ENCODE measurements around the gene SLC26A5. TPM values are rescaled to one million over a fixed set of nuclear protein-coding genes. Genes with fewer than 3 reads are reported as not detected.
A peak's percentile ranks its signal among the peaks of the same experiment; 100 is the strongest.
"Not testable (repeated sequence)": the region's sequence is repeated elsewhere in the genome, so short reads cannot be mapped to it uniquely, and the experiment has no call there.

Gene SLC26A5
- not detected for total RNA-seq (2013)
- polyA plus RNA-seq (not detected), polyA minus RNA-seq (not detected in 2 replicates), total RNA-seq (0 to 3.9 (median 0.08) reads per million in 11 experiments)

- Histone ChIP-seq H3K9me3 (replicated peaks in 1 of 2; ENCODE audit: control insufficient read depth in 1 of 2, insufficient read depth in 1 of 2, low read length in 2 of 2) (peaks cover 0 to 22% of the 10 kb centered on the region in 2 donors), H3K79me2 (ENCODE audit: insufficient read depth, low read length) (no peaks in the 10 kb centered on the region), H2AFZ (ENCODE audit: insufficient read depth, low read depth, low read length, poor library complexity, severe bottlenecking) (peak within 1 kb of the TSS; percentile 57), H3K4me1 (ENCODE audit: control insufficient read depth in 1 of 2, insufficient read depth in 2 of 2, low read length in 2 of 2) (peaks cover 10 to 14% of the 10 kb centered on the region in 2 donors), H3K4me3 (replicated peaks in 1 of 3; ENCODE audit: low read depth in 2 of 3, low read length in 3 of 3) (peak within 1 kb of the TSS in 1 of 3 experiments; percentile 60), H4K20me1 (ENCODE audit: insufficient read depth, low read length) (no peaks in the 10 kb centered on the region), H3K36me3 (replicated peaks in 1 of 2; ENCODE audit: control insufficient read depth in 1 of 2, insufficient read depth in 2 of 2, low read length in 2 of 2) (no peaks in the 10 kb centered on the region), H3K4me2 (replicated peaks; ENCODE audit: extremely low read depth, low read length, poor library complexity, severe bottlenecking) (peak within 1 kb of the TSS; percentile 60), H3K27ac (ENCODE audit: low read depth in 1 of 2, low read length in 2 of 2) (no peak within 1 kb of the TSS), H3K27me3 (ENCODE audit: control insufficient read depth in 2 of 2, insufficient read depth in 2 of 2, low read length in 2 of 2) (peaks cover 59 to 60% of the 10 kb centered on the region in 2 donors), H3K9ac (ENCODE audit: insufficient read depth, low read length, poor library complexity, severe bottlenecking) (peak within 1 kb of the TSS; percentile 21)
- Mint-ChIP-seq H3K4me3 (peak within 1 kb of the TSS; percentile 73 to 92), H3K36me3 (peaks cover 0 to 3% of the 10 kb centered on the region in 2 donors), H3K27ac (peak within 1 kb of the TSS in 1 of 7 donors; percentile 11), H3K9me3 (peaks cover under 1 to 12% (median 3%) of the 10 kb centered on the region in 7 donors), H3K4me1 (peaks cover 13% of the 10 kb centered on the region), H3K27me3 (ENCODE audit: low read depth in 3 of 3) (peaks cover 57 to 72% (median 64%) of the 10 kb centered on the region in 3 donors)
- TF ChIP-seq CTCF (IDR thresholded peaks at IDR 0.05): no peak
- DNase-seq: no peak
- 2% methylated on average over 52 of the region's 54 CpGs for WGBS (ENCODE audit: insufficient coverage)
- intact Hi-C loops (cut with micrococcal nuclease): no loop called here
Observed at GRCh38 chr7:103446049-103446520, at the start of gene SLC26A5. TSS of gene SLC26A5 (minus strand) at chr7:103446207. CDS start at chr7:103421514, 24,693 bp downstream.

DNA sequence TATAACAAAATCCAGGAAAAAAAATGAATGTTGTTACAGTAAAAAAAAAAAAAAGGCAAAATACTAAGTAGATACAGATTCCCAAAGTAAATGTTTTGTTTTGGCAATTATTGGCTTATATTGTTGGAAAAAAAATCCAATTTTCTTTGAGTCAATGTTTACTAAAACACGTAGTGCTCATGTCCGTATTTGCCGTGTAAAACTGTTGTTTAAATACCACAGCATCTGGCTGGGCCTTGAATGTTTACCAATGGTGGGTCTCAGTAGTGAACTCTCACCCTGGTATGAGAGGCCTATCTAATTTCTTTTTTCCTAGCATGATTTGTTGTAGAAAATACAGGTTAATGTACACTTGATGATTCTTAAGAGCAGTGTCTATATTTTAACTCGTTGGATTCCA is 41.4 kb upstream of the SLC26A5 start:
- no peak overlapping the region for H3K9ac ChIP-seq (ENCODE audit: insufficient read depth, low read length, poor library complexity, severe bottlenecking)
- H3K4me3 ChIP-seq (replicated peaks in 1 of 3; ENCODE audit: low read depth in 2 of 3, low read length in 3 of 3): no peak overlapping the region
- TF ChIP-seq CTCF (IDR thresholded peaks at IDR 0.05): no peak
- H3K4me1 ChIP-seq (ENCODE audit: control insufficient read depth in 1 of 2, insufficient read depth in 2 of 2, low read length in 2 of 2): no peaks in the 10 kb centered on the region
- no peaks in the 10 kb centered on the region for H3K79me2 ChIP-seq (ENCODE audit: insufficient read depth, low read length)
- no peaks in the 10 kb centered on the region for H3K9me3 ChIP-seq (replicated peaks in 1 of 2; ENCODE audit: control insufficient read depth in 1 of 2, insufficient read depth in 1 of 2, low read length in 2 of 2)
- WGBS (ENCODE audit: insufficient coverage): 100% methylated on average over 1 of the region's 4 CpGs
- Mint-ChIP-seq H3K9me3 (peaks cover 0 to 2% (median 0%) of the 10 kb centered on the region in 7 donors), H3K36me3 (no peaks in the 10 kb centered on the region), H3K4me3 (no peak overlapping the region), H3K27me3 (ENCODE audit: low read depth in 3 of 3) (peaks cover 4 to 7% (median 7%) of the 10 kb centered on the region in 3 donors), H3K27ac (no peak overlapping the region), H3K4me1 (no peaks in the 10 kb centered on the region)
- H4K20me1 ChIP-seq (ENCODE audit: insufficient read depth, low read length): no peaks in the 10 kb centered on the region
- DNase-seq: no peak
- intact Hi-C loops (cut with micrococcal nuclease): no loop called here
- H3K27ac ChIP-seq (ENCODE audit: low read depth in 1 of 2, low read length in 2 of 2): no peak overlapping the region
- no peak overlapping the region for H2AFZ ChIP-seq (ENCODE audit: insufficient read depth, low read depth, low read length, poor library complexity, severe bottlenecking)
- no peaks in the 10 kb centered on the region for H3K36me3 ChIP-seq (replicated peaks in 1 of 2; ENCODE audit: control insufficient read depth in 1 of 2, insufficient read depth in 2 of 2, low read length in 2 of 2)
- H3K4me2 ChIP-seq (replicated peaks; ENCODE audit: extremely low read depth, low read length, poor library complexity, severe bottlenecking): no peak overlapping the region
- H3K27me3 ChIP-seq (ENCODE audit: control insufficient read depth in 2 of 2, insufficient read depth in 2 of 2, low read length in 2 of 2): no peaks in the 10 kb centered on the region

- H3K4me3 Mint-ChIP-seq; H4K20me1 ChIP-seq (ENCODE audit: insufficient read depth, low read length); H3K27me3 Mint-ChIP-seq (ENCODE audit: low read depth in 3 of 3); H3K4me3 ChIP-seq (replicated peaks in 1 of 3; ENCODE audit: low read depth in 2 of 3, low read length in 3 of 3); H3K27ac Mint-ChIP-seq; H3K4me1 ChIP-seq (ENCODE audit: control insufficient read depth in 1 of 2, insufficient read depth in 2 of 2, low read length in 2 of 2); H3K9ac ChIP-seq (ENCODE audit: insufficient read depth, low read length, poor library complexity, severe bottlenecking); H3K27me3 ChIP-seq (ENCODE audit: control insufficient read depth in 2 of 2, insufficient read depth in 2 of 2, low read length in 2 of 2); H3K4me1 Mint-ChIP-seq; DNase-seq; H3K4me2 ChIP-seq (replicated peaks; ENCODE audit: extremely low read depth, low read length, poor library complexity, severe bottlenecking); H3K36me3 ChIP-seq (replicated peaks in 1 of 2; ENCODE audit: control insufficient read depth in 1 of 2, insufficient read depth in 2 of 2, low read length in 2 of 2); H3K36me3 Mint-ChIP-seq; H3K9me3 ChIP-seq (replicated peaks in 1 of 2; ENCODE audit: control insufficient read depth in 1 of 2, insufficient read depth in 1 of 2, low read length in 2 of 2); H3K27ac ChIP-seq (ENCODE audit: low read depth in 1 of 2, low read length in 2 of 2); H3K79me2 ChIP-seq (ENCODE audit: insufficient read depth, low read length); H2AFZ ChIP-seq (ENCODE audit: insufficient read depth, low read depth, low read length, poor library complexity, severe bottlenecking); intact Hi-C loops (cut with micrococcal nuclease); H3K9me3 Mint-ChIP-seq: not testable (repeated sequence)
- WGBS (ENCODE audit: insufficient coverage): no CpG with 5 or more reads among the region's 3 CpGs
Observed at GRCh38 chr7:103486873-103487272, 40.9 kb upstream of the SLC26A5 start.

Data from CD14-positive monocyte (primary cell).